Measurements from ENCODE around the gene RGPD6.
"Not testable (repeated sequence)": the region's sequence is repeated elsewhere in the genome, so short reads cannot be mapped to it uniquely, and the experiment has no call there.

DNA sequence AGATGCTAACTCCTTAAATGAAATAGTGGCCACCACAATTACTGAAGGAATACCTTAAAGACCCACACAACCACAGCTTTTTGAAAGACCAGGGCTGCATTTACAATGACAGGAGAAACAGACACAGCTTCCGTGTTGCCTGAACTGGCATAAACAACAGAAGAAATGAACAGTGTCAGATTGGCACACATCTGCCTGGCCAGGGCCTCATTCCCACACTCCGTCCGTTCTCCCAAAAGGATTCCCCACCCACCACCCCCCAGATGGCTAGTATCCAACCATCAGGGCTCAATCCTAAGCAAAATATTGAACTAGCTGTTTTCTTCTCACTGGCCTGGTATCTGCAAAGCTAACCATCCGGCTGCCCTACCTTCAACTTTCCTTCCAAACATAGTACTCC, 96.9 kb downstream of the RGPD6 start:
- TF ChIP-seq, protein P1, sequence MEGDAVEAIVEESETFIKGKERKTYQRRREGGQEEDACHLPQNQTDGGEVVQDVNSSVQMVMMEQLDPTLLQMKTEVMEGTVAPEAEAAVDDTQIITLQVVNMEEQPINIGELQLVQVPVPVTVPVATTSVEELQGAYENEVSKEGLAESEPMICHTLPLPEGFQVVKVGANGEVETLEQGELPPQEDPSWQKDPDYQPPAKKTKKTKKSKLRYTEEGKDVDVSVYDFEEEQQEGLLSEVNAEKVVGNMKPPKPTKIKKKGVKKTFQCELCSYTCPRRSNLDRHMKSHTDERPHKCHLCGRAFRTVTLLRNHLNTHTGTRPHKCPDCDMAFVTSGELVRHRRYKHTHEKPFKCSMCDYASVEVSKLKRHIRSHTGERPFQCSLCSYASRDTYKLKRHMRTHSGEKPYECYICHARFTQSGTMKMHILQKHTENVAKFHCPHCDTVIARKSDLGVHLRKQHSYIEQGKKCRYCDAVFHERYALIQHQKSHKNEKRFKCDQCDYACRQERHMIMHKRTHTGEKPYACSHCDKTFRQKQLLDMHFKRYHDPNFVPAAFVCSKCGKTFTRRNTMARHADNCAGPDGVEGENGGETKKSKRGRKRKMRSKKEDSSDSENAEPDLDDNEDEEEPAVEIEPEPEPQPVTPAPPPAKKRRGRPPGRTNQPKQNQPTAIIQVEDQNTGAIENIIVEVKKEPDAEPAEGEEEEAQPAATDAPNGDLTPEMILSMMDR (conservative IDR thresholded peaks at IDR 0.05; ENCODE audit: low read depth in 2 of 2), result not testable (repeated sequence)
- not testable (repeated sequence) for TF ChIP-seq POLR2AphosphoS5 (IDR thresholded peaks at IDR 0.05; ENCODE audit: low read depth); CREB1 (CRISPR knock-in tag; IDR thresholded peaks at IDR 0.05; ENCODE audit: low read depth); EZH2 (IDR thresholded peaks at IDR 0.05; ENCODE audit: low read depth, unreplicated experiment); EZH2phosphoT487 (IDR thresholded peaks at IDR 0.05; ENCODE audit: unreplicated experiment); JUNB (IDR thresholded peaks at IDR 0.05; ENCODE audit: unreplicated experiment); ZNF331 (CRISPR knock-in tag; IDR thresholded peaks at IDR 0.05; ENCODE audit: low read depth); ZNF114 (CRISPR knock-in tag; IDR thresholded peaks at IDR 0.05); STAT1 (IDR thresholded peaks at IDR 0.05; ENCODE audit: unreplicated experiment); NANOG (IDR thresholded peaks at IDR 0.05; ENCODE audit: borderline replicate concordance)
- TF ChIP-seq, protein P2, sequence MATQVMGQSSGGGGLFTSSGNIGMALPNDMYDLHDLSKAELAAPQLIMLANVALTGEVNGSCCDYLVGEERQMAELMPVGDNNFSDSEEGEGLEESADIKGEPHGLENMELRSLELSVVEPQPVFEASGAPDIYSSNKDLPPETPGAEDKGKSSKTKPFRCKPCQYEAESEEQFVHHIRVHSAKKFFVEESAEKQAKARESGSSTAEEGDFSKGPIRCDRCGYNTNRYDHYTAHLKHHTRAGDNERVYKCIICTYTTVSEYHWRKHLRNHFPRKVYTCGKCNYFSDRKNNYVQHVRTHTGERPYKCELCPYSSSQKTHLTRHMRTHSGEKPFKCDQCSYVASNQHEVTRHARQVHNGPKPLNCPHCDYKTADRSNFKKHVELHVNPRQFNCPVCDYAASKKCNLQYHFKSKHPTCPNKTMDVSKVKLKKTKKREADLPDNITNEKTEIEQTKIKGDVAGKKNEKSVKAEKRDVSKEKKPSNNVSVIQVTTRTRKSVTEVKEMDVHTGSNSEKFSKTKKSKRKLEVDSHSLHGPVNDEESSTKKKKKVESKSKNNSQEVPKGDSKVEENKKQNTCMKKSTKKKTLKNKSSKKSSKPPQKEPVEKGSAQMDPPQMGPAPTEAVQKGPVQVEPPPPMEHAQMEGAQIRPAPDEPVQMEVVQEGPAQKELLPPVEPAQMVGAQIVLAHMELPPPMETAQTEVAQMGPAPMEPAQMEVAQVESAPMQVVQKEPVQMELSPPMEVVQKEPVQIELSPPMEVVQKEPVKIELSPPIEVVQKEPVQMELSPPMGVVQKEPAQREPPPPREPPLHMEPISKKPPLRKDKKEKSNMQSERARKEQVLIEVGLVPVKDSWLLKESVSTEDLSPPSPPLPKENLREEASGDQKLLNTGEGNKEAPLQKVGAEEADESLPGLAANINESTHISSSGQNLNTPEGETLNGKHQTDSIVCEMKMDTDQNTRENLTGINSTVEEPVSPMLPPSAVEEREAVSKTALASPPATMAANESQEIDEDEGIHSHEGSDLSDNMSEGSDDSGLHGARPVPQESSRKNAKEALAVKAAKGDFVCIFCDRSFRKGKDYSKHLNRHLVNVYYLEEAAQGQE (IDR thresholded peaks at IDR 0.05; ENCODE audit: unreplicated experiment), result not testable (repeated sequence)
- TF ChIP-seq, protein P3, sequence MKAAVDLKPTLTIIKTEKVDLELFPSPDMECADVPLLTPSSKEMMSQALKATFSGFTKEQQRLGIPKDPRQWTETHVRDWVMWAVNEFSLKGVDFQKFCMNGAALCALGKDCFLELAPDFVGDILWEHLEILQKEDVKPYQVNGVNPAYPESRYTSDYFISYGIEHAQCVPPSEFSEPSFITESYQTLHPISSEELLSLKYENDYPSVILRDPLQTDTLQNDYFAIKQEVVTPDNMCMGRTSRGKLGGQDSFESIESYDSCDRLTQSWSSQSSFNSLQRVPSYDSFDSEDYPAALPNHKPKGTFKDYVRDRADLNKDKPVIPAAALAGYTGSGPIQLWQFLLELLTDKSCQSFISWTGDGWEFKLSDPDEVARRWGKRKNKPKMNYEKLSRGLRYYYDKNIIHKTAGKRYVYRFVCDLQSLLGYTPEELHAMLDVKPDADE (IDR thresholded peaks at IDR 0.05), result not testable (repeated sequence)
- TF ChIP-seq, protein P4, sequence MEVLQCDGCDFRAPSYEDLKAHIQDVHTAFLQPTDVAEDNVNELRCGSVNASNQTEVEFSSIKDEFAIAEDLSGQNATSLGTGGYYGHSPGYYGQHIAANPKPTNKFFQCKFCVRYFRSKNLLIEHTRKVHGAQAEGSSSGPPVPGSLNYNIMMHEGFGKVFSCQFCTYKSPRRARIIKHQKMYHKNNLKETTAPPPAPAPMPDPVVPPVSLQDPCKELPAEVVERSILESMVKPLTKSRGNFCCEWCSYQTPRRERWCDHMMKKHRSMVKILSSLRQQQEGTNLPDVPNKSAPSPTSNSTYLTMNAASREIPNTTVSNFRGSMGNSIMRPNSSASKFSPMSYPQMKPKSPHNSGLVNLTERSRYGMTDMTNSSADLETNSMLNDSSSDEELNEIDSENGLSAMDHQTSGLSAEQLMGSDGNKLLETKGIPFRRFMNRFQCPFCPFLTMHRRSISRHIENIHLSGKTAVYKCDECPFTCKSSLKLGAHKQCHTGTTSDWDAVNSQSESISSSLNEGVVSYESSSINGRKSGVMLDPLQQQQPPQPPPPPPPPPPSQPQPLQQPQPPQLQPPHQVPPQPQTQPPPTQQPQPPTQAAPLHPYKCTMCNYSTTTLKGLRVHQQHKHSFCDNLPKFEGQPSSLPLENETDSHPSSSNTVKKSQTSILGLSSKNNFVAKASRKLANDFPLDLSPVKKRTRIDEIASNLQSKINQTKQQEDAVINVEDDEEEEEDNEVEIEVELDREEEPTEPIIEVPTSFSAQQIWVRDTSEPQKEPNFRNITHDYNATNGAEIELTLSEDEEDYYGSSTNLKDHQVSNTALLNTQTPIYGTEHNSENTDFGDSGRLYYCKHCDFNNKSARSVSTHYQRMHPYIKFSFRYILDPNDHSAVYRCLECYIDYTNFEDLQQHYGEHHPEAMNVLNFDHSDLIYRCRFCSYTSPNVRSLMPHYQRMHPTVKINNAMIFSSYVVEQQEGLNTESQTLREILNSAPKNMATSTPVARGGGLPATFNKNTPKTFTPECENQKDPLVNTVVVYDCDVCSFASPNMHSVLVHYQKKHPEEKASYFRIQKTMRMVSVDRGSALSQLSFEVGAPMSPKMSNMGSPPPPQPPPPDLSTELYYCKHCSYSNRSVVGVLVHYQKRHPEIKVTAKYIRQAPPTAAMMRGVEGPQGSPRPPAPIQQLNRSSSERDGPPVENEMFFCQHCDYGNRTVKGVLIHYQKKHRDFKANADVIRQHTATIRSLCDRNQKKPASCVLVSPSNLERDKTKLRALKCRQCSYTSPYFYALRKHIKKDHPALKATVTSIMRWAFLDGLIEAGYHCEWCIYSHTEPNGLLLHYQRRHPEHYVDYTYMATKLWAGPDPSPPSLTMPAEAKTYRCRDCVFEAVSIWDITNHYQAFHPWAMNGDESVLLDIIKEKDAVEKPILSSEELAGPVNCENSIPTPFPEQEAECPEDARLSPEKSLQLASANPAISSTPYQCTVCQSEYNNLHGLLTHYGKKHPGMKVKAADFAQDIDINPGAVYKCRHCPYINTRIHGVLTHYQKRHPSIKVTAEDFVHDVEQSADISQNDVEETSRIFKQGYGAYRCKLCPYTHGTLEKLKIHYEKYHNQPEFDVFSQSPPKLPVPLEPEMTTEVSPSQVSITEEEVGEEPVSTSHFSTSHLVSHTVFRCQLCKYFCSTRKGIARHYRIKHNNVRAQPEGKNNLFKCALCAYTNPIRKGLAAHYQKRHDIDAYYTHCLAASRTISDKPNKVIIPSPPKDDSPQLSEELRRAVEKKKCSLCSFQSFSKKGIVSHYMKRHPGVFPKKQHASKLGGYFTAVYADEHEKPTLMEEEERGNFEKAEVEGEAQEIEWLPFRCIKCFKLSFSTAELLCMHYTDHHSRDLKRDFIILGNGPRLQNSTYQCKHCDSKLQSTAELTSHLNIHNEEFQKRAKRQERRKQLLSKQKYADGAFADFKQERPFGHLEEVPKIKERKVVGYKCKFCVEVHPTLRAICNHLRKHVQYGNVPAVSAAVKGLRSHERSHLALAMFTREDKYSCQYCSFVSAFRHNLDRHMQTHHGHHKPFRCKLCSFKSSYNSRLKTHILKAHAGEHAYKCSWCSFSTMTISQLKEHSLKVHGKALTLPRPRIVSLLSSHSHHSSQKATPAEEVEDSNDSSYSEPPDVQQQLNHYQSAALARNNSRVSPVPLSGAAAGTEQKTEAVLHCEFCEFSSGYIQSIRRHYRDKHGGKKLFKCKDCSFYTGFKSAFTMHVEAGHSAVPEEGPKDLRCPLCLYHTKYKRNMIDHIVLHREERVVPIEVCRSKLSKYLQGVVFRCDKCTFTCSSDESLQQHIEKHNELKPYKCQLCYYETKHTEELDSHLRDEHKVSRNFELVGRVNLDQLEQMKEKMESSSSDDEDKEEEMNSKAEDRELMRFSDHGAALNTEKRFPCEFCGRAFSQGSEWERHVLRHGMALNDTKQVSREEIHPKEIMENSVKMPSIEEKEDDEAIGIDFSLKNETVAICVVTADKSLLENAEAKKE (CRISPR knock-in tag; IDR thresholded peaks at IDR 0.05), result not testable (repeated sequence)

All from GM23338 (cell line).